Amygdala (tissue), 56 donors: Measurements from ENCODE around the gene DLL3.

Source experiments
- DNase-seq, 56 donors: peaks; one replicate each; lab custom pipeline; 2025; lab: John Stamatoyannopoulos, UW

The DLL3 gene

DNA sequence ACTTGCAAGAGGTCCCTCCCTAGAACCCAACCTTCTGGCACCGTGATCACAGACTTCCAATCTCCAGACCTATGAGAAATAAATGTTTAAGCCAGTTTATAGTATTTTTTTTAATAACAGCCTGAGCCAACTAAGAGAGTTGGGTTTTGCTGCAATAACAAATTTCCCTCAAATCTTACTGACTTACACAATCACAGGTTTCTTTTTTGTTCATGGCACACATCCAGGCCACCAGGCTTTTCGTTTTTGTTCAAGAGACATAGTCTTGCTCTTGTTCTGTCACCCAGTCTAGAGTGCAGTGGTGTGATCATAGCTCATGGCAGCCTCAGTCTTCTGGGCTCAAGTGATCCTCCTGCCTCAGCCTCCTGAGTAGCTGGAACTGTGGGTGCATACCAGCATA, 14.2 kb downstream of the DLL3 start:
- no peak for DNase-seq

DNA sequence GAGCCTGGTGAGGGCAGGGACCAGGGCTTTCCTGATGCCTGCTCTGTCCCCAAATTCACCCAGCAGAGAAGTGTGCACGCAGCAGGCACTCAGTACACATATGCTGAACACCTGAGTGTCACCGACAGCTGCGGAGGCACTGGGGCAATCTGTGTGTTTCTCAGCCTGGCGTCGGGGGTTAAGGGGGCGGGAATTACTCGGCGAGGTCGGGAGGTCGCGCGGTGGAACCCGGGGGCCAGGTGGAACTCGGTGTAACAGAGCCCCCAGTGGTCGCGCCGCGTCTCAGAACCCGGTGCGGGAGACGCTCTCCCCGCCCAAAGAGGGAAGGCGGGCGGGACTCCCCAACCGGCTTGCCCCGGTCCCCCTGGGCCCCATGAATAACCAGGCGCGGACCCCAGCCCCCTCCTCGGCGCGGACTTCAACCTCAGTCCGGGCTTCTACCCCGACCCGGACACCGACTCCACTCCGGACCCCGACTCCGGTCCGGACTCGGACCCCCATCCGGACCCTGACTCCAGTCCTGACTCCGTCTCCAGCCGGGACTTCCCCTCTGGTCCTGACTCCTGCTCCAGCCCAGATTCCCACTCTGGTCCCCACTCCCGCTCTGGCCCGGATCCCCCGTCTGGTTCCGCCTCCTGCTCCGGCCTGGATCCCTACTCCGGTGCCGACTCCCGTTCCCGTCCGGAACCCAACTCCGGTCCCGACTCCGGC, 16.2 kb downstream of the DLL3 start, which contains the start of gene SELENOV:
Gene SELENOV (plus strand): TSS at position 300 of the 711 bp plus-strand sequence. CDS start 74 bp downstream, at position 374.
- peak in 3 of 56 donors; percentile 10 to 35 (median 10) for DNase-seq

DNA sequence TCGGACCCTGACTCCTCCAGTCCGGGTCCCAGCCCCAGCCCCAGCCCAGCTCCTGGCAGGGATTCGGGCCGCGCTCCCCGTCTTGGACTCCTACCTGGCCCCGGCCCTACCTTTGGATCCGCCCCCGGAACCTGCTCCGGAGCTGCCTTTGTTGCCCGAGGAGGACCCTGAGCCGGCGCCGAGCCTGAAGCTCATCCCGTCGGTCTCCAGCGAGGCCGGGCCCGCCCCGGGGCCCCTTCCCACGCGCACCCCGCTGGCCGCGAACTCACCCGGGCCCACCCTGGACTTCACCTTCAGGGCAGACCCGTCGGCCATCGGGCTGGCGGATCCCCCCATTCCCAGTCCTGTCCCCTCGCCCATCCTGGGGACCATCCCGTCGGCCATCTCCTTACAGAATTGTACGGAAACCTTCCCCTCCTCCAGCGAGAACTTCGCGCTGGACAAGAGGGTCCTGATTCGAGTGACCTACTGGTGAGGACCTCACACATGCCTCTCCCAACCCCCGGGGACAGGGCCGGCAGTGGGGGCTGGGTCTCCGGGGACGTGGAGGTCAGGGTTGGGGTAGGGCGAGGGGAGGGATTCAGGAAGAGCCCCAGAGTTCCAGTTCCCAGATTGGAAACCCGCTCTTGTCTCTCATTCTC, 16.9 kb downstream of the DLL3 start:
- no peak for DNase-seq

DNA sequence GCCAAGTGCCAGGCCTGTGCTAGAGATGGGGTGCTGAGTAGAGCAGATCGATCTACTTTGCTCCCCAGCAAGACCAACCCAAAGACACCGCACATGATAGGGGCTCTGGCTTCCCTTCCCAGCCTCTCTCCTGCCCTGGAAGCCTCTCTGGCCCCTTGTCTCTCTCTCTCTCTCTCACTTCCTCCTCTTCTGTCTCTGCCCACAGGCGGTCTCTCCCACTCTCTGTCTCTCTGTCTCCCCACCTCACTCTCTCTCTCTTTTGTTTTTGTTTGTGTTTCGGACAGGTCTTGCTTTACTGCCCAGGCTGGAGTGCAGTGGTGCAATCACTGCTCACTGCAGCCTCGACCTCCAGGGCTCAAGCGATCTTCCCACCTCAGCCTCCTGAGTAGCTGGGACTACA, 17.5 kb downstream of the DLL3 start:
- DNase-seq = no peak

DNA sequence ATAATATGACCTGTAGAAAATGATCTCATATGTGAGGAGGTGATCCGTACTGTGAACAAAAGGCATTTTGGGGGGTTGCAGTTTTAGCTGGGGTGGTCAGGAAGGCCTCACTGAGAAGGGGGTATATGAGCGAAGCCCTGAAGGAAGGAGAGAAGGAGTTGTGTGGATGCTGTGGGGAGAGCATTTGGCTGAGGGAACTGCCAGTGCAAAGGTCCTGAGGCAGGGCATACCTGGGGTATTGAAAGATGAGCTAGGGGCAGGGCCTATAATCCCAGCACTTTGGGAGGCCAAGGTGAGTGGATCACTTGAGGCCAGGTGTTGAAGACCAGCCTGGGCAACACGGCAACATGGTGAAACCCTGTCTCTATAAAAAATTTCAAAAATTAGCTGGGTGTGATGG, 18.7 kb downstream of the DLL3 start:
- DNase-seq = no peak

DNA sequence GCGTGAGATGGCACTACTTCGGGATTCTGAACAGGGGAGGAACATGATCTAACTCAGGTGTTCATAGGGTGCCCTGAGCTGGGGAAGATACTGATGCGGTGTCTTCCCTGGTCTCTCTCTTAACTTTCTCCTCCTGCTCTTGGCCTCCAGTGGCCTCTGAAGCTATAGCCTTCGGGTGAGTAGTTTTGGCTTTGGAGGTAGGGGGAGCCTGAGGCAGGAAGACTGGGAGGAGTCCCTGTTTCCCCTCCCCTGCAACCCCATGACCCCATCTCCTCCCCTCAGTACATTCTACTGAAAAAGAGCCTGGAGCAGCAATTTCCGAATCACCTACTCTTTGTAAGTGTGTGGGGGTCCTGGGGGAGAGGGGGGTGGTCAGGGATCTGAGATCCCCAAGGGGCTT, 19.7 kb downstream of the DLL3 start:
- no peak for DNase-seq

DNA sequence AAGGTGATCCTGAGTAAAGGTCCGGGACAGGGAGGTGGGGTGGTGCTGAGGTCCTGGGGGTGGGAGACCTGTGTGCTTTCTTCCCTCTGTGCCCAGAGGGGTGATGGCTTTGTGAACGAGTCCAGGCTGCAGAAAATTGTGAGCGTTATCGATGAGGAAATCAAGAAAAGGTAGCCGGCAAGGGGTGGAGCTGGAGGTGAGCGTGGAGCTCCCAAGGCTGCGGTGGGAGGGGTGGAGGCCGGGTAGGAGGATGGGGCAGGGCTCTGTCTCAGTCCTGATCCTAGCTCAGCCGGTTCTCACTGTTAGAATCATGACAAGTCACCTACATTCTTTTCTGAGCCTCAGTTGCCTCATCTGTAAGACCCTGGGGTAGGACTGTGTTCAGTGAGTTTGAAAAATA, 20.2 kb downstream of the DLL3 start:
- no peak for DNase-seq

DNA sequence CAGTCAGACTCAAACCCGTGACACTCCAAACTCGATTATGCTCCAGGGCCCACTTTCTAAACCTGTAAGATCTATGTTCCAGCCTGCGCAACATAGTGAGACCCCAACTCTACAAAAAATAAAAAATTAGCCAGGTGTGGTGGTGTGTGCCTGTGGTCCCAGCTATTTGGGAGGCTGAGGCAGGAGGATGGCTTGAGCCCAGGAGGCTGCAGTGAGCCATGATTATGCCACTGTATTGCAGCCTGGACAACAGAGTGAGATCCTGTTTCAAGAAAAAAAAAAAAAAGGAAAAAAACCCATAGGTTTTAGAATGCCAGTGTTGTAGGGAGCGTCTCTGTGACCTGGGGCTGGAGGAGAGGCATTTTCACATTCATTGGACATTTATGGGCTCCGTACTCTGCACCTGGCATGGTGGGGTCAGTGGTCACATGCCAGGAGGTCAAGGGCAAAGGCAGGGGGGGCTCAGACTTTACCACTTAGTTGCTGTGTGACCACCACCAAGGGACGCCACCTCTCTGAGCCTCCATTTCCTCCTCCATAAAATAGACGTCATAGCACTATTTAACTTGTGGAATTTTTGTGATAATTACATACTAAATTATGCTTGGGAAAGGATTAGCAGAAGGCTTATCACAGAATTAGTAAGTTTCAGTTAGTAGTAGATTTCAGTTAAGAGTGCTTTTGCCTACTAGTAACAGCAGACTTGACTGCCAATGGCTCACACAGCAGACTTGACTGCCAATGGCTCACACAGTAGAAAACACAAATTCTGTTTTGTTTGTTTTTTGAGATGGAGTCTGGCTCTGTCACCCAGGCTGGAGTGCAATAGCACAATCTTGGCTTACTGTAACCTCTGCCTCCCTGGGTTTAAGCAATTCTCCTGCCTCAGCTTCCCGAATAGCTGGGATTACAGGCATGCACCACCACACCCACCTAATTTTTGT, 22.1 kb downstream of the DLL3 start:
- DNase-seq = no peak

DNA sequence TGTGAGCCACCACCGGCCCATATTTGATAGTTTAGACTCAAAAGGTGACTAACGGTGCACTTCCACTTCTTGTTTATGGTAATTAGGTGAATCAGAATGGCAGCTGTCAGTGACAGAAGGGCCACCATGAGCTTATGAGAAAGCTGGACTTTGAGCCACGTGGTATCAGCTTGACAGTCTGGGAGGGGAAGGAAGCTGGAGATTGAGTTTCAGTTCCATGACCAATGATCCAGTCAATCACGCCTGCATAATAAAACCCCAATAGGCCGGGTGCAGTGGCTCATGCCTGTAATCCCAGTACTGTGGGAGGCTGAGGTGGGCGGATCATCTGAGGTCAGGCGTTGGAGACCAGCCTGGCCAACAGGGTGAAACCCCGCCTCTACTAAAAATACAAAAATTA, 25.7 kb downstream of the DLL3 start:
- no peak for DNase-seq

DNA sequence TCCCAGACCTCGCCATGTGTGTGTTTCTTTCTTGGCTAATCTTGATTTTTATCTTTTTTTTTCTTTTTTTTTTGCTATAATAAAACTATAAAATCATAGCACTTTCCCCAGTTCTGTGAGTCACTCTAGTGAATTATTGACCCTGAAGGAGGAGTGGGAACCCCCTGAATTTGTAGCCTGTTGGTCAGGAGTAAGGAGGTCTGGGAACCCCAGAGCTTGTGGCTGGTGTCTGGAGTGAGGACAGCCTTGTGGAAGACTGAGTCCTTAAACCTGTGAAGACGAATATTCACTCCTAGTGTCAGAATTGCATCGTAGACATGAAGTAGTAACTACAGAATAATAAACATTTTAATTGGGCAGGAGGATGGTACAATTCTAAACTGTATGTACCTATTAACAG, 26.5 kb downstream of the DLL3 start:
- no peak for DNase-seq

DNA sequence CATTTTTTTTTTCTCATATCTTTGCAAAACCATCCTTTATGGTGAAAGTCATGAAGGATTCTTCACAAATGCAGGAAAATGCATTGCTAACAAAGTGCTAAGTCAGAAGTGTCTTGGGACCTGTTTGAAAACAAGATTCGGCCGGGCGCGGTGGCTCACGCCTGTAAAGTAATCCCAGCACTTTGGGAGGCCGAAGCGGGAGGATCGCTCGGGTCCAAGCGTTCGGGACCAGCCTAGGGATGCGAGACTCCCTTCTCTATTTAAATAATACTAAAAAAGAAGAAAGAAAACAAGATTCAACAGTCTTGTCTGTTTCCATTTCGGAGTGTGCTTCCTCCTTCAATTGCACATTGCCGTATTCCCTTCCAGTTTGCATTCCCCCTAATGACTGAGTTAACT, 33.1 kb downstream of the DLL3 start:
- DNase-seq = no peak

DNA sequence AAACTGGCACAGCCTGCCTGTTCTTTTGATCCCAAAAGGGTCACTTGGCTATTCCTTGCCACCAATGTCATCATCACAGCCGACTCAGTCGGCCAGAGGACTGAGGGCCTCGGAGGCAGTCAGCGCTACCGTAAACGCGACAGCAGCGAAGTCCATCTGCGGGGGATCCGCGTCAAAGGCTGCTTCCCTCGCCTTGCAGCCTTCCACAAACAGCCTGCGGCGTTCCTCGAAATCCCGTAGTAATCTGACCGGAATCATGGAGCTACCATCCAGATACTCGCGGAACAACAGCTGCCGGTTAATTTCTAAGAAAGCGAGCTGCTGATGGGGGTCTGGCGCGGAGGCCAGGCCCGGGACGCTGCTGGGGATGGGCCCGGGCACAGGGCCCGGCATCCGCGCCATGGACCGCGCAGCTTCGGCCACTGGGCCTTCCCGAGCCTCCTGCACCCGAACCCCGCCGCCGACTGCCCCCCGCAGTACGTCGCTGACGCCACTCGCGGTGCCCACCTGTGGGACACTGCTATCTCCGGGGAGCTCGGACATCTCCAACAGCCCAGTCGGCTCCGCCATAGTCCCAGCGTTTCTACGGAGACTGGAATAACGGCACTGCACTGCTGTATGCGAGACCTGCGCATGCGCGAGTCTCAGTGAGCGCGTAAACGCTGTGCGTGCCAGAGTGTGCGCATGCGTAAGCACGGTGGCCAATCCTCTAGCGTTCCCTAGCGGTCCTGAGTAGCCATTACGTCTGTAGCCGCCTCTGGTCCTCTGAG, 33.7 kb downstream of the DLL3 start, which contains the start of gene EID2B:
Gene EID2B (minus strand): TSS at position 620 of the 770 bp plus-strand sequence. CDS start 50 bp downstream, at position 570.
- DNase-seq = peak; percentile 19 to 98 (median 86)

DNA sequence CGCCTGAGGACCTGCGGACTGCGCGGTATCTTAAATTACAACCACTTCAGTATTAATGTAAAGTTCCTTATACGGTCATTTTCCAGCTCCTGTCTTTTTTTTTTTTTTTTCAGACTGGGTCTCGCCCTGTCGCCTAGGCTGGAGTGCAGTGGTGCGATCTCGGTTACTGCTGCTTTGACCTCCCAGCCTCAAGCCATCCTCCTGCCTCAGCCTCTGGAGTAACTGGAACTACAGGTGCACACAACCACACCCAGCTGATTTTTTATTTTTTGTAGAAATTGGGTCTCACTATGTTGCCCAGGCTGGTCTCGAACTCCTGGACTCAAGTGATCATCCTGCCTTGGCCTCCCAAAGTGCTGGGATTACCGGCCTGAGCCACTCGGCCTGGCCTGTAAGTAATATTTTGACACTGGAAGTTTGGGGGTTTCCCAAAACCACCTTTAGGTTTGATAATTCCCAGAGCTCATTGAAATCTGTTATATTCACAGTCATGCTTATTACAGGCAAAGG, 34.3 kb downstream of the DLL3 start:
- DNase-seq = no peak

DNA sequence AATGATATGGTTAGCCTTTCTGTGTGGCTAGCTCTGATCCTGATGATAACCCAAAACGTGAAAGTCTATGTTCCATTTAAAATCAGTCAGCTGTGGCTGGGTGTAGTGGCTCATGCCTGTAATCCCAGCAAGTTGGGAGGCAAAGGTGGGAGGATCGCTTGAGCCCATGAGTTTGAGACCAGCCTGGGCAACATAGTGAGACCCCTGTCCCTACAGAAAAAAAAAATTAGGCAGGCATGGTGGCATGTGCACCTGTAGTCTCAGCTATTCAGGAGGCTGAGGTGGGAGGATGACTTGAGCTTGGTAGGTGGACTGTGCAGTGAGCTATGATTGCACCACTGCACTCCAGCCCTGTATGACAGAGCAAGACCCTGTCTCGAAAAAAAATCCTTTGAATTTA, 35.0 kb downstream of the DLL3 start:
- DNase-seq = no peak

DNA sequence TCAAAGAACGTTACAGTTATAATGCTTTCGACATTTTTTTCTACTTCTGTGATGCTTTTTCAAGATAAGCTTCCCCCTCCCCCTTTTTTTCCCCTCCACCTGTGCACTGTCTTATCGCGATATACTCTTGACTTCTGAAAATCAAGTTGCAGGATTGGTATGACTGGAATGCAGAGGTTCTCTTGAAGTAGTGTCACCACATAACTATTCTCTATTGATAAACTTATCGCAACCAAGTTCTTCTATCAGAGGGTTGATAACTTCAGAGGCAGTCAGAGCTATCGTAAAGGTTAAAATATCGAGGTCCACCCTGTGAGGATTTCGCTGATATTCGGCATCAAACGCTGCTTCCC, 40.4 kb downstream of the DLL3 start:
- no peak for DNase-seq

DNA sequence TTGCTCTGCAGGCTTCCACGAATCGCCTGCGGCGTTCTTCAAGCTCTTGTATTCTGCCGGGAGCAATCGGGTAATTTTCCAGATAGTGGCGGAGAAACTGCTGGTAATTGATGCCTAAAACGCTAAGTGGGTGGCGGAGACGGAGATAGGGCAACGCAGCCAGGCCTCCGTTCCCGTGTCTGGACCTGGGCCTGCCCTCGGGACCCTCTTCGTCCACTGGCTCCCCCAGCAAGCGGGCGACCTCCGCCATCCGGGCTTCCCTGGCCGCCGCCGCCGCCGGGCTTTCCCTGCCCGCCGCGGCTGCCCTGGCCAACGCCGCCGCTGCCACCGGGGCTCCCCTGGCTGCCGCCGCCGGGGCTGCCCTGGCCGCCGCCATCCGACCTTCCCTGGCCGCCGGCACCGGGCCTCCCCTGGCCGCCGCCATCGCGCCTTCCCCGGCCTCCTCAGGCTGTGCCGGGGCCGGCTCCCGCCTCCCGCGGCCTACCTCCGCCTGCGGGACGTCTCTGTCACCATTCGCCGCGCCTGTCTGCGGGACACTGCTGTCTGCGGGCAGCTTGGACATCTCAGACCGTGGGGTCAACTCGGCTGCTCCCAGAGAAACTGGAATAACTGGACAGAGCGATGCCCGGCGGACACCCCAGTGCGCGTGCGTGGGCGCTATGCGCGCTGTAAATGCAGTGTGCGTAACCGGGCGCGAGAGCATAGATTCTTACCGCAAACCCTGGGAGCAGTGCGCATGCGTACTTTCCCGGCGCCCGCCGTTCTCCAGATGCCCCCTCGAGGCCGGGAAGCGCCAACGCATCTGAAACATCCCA, 41.0 kb downstream of the DLL3 start, which contains the start of gene EID2:
Gene EID2 (minus strand): TSS at position 644 of the 815 bp plus-strand sequence. CDS start 82 bp downstream, at position 562.
- peak; percentile 51 to 97 (median 90) for DNase-seq

DNA sequence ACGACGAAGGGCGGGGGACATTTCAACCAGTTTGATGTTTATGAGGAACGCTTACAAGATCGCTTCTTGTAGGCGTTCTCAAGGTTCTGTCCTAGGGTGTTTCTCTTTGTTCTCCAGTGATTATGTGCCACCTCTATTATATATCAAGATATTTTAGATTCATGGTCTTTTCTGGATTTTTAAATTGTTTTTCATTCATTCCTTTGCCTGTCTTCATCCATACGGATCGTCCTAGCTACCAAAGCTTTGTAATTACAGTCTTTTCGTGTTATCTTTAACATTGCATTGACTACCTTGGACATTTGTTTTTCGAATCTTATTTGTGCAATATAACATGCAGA, 41.6 kb downstream of the DLL3 start:
- DNase-seq = no peak

DNA sequence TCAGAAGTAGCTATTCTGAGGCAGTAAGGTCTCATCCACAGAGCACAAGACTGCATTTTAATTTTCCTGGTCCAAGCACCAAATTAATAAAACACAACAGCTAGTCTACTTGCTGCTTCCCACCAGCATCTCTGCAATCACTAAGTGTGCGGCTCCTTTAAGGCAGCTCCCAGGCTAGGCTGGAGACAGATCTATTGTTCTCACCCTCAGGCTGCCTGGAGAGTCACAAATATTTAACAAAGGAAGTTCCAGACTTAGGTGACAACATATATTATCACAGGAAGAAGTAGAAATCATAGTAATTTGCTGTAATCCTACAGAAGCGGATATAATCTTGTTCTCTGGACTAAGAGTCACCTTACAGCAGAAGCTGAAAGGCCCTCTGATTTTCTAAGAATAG, 43.5 kb downstream of the DLL3 start:
- DNase-seq = peak in 2 of 56 donors; percentile 8 to 12

DNA sequence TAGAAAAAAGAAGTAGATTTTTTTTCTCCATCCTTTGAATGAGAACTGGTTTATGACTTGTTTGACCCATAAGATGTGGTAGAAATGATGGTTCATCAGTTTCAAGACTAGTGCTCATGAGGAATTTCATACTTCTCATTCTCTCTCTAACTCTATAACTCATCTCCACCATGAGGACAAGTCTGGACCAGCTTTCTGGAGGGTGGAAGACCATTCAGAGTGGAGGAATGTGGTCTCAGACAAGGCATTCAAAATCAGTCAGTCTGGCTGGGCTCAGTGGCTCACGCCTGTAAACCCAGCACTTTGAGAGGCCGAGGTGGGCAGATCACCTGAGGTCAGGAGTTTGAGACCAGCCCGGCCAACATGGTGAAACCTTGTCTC, 44.7 kb downstream of the DLL3 start:
- no peak for DNase-seq
